Gastroesophageal sphincter (tissue), 3 donors: Measurements from ENCODE around the gene ALOX15B.

Source experiments
- EP300 ChIP-seq: sonication (generic); formaldehyde crosslinking; IDR thresholded peaks from one replicate; pipeline ENCODE4 v1.6.1; 2017; ENCODE audit warnings: antibody characterized with exemption, mild to moderate bottlenecking
- POLR2A ChIP-seq, 2 donors: fragments of 450-650 bp; IDR thresholded peaks; one replicate each; pipeline ENCODE4 v1.6.1; 2017; ENCODE audit warnings: antibody characterized with exemption in 2 of 2, mild to moderate bottlenecking in 2 of 2, moderate library complexity in 1 of 2
- POLR2AphosphoS5 ChIP-seq: sonication (generic); formaldehyde crosslinking; IDR thresholded peaks from one replicate; pipeline ENCODE4 v1.6.1; 2017; ENCODE audit warnings: antibody characterized with exemption
- TF ChIP-seq, protein P1 (sequence below), 4 experiments: fragments of 200-600 bp in 2 of 4; fragments of 450-650 bp in 2 of 4; sonication (generic) in 1 of 4; IDR thresholded peaks; one replicate each; pipeline ENCODE4 v1.5.1; 2017 to 2019; ENCODE audit warnings: antibody characterized with exemption in 4 of 4, mild to moderate bottlenecking in 2 of 4, moderate library complexity in 2 of 4

- TF ChIP-seq, protein P1, sequence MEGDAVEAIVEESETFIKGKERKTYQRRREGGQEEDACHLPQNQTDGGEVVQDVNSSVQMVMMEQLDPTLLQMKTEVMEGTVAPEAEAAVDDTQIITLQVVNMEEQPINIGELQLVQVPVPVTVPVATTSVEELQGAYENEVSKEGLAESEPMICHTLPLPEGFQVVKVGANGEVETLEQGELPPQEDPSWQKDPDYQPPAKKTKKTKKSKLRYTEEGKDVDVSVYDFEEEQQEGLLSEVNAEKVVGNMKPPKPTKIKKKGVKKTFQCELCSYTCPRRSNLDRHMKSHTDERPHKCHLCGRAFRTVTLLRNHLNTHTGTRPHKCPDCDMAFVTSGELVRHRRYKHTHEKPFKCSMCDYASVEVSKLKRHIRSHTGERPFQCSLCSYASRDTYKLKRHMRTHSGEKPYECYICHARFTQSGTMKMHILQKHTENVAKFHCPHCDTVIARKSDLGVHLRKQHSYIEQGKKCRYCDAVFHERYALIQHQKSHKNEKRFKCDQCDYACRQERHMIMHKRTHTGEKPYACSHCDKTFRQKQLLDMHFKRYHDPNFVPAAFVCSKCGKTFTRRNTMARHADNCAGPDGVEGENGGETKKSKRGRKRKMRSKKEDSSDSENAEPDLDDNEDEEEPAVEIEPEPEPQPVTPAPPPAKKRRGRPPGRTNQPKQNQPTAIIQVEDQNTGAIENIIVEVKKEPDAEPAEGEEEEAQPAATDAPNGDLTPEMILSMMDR (IDR thresholded peaks at IDR 0.05): no peak
- no peak for TF ChIP-seq POLR2A (IDR thresholded peaks at IDR 0.05)
- TF ChIP-seq EP300: no peak
- TF ChIP-seq POLR2AphosphoS5: no peak
Observed at GRCh38 chr17:8096541-8096940, 57.7 kb downstream of the ALOX15B start.
